ENCODE measurements around the gene BOC.

Gene BOC

DNA sequence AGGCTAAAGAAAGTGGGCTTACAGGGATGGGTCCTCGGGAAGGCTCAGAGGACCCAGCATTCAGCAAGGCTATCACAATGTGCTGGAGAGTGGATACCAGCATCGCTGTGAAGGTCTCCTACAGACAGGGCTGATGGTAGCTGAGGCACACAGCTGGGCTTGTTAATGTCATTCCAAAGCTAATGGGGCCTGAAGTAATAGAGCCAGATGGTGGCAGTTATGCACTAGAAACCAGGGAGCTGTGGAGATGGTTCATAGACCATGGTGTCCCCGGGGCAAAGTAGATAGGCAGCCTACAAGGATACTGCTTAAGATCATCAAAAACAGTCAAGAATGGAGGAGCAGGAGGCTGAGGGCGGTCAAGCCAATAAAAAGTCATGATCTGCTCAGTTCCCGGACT is 24.8 kb upstream of the BOC start:
- DNase-seq (ENCODE audit: low spot score), result no peak

DNA sequence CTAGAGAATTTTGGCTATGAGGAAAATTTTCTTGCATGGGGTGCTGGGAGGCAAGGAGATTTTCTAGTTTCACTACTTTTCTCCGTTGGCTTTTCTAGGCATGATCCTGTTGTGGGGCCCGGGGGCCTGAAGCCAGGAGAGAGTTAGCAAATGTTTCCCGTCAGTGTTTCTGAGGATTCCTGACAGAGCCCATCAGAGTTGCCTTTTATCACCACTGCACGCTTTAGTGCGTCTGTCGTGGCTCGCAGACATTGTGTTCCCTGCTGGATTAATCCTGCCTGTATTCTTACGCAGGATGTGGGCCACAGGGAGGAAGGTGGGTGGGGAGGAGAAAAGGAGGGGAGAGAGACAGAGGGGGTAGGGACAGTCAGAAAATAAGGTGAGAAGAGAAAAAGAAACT is 18.1 kb upstream of the BOC start:
- no peak for DNase-seq (ENCODE audit: low spot score)

DNA sequence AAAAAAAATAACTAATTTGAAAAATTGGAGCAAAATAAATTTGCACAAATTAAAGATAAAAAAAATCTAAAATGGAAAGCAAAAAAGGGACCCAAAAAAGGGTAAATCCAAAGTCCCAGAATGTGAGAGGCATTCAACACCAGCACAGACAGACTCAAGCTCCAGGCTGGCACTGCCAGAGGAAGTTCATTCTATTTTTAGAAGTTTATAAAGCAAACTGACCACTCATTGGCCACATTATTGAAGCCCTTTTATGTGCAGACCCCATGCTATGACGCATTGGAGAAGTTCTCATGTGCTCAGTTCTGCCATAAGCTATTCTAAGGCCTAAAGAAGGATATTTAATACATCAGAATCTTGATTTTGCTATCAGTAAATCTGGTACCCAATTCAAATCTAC is 17.6 kb upstream of the BOC start:
- DNase-seq (ENCODE audit: low spot score), result no peak

DNA sequence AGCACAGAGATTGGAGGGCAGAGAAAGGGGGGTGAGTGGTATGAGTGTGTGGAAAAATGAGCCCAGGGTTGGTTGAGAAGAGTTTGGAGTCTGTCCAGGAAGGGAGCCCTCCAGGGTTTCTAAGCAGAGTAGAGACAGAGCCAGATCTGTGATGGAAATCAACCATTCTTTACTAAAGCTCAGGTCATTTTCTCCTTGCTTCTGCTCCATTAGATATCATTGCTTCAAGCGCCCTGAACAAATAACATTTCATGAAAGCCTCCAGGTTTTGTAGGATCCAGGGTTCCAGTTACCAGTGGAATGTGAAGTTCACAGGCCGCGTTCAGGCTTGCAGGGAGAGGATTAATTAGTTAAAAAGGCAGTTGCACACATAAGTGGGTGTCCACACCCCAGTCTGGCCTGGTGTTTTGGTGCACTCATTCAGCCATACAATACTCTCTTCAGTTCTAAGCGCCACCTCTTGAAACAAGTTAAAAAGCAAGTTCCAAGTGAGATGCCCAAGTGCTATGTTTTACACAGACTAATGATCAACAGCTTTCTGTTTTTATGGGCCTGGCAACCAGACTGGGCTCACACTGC is 16.4 kb upstream of the BOC start:
- no peak for DNase-seq (ENCODE audit: low spot score)

DNA sequence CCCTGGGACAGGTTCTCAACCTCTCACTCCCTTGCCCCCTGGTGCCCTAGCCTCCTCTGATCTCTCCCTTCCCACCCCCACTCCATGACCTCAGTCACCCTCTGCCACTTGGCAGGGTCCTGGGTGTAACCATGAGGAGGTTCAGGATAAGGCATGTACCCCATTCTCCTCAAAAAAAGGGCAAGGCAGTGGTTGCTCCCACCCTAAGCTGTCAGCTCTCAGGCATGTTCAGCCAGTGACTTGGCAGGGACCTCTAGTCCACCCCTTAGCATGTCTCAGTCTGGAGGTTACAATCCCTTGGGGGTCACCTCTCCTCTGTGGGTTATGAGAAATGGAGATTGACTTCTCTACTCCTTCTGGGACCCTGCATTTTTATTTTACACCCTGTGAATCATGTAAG is 11.0 kb upstream of the BOC start:
- DNase-seq (ENCODE audit: low spot score), result no peak

DNA sequence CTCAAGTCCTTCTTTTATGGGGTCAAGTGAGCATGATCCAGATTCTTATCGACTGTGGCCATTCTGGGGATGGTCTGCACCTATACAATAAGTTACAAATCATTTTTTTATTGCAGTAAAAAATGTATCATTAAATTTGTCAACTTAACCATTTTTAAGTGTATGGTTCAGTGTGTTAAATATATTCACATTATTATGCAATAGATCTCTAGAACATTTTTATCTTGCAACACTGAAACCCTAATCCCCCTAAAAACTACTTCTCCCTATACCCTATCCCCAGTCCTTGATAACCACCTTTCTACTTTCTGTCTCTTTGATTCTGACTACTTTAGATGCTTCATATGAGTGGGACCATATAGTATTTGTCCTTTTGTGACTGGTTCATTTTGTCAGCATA is 10.4 kb upstream of the BOC start:
- DNase-seq (ENCODE audit: low spot score), result no peak

DNA sequence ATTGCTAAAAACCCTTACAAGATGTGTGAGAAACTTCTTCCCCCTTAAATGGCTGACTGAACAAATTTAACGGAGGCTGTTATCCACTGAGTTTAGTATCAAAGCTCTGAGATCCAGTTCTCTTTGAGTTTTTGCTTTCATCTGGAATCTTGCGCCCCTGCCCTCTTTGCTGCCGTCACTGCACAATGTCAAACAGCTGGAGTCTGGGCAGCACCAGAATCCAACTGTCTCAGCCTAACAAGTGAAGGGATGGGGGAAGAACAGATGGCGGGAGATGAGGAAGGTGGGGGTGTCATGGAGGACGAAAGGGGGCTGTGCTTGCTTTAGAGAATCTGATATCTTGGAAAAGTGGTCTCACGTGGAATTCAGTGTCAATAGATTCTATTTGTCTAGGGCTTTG is 7.0 kb upstream of the BOC start:
- no peak for DNase-seq (ENCODE audit: low spot score)

DNA sequence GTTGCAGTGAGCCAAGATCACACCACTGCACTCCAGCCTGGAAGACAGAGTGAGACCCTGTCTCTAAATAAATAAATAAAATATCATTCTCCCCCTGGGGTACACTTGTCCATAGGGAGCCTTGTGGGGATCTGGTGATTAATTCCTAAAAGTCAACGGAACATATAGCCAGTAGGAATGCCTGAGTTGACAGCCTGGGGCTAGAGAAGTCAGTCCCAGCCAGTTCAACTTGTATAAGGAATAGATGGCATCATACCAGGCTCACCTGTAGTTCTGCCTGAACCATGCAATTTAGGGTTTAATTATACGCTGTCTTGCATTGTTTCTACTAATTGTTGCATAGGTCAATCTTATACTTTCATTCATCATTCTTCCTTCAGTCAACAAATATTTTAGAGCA is 5.9 kb upstream of the BOC start:
- DNase-seq (ENCODE audit: low spot score), result no peak

DNA sequence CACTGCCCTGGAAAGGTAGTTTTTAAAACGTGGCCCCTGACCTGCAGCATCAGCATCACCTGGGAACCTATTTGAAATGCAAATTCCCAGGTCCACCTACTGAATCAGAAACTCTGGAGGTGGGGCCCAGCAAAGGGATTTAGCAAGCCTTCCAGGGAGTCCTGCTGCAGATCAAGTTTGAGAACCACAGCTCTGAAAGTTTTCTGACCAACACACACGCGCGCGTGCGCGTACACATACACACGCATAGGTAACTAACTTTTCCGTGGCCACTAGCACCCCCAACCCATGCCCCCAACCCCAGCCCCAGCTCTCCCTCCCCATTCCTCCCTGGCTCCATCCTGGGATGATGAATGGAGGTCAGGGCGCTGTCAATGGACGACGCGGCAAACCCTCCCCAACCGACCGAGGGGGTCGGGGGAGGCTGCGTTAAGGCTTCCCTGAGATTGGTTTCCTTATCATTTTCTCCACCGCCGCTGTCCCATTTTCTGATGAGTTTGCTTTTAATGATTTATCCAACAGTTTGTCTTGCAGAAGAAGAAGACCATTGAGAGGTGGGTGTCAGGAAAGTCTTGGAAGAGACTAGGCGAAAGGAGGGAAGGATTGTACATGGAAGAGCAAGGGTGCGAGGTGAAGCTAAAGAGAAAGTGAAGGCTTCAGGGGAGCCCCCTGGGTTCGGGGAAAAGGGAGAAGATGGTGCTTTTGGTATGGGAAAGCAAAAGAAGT is 590 bp upstream of the BOC start:
- peak; percentile 47 for DNase-seq (ENCODE audit: low spot score)

DNA sequence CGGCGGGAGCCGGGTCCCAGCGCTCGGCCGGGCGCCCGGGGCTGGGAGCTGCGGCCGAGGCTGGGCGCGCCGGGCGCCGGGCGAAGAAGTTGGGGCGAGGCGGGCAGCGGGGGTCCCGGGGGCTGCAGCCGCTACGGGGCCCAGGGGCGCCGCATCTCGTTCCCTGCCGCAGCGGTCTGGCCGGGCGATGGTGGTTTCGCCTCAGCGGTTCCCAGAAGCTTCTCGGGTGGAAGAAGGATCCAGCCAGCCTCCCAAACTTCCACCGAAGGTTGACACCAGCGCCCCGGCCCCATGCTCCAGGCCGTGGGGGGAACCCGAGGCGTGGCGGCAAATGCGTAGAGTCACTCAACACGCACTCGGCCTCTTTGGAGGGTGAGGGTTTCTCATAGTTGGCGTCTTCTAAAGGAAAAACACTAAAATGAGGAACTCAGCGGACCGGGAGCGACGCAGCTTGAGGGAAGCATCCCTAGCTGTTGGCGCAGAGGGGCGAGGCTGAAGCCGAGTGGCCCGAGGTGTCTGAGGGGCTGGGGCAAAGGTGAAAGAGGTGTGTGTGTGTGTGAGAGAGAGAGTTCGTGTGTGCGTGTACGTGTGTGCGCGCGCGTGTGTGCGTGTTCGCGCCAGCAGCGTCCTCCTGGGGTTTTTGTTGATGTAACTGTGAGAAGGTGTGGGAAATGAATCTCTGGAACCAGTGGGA is 940 bp downstream of the BOC start:
- peak; percentile 57 for DNase-seq (ENCODE audit: low spot score)

DNA sequence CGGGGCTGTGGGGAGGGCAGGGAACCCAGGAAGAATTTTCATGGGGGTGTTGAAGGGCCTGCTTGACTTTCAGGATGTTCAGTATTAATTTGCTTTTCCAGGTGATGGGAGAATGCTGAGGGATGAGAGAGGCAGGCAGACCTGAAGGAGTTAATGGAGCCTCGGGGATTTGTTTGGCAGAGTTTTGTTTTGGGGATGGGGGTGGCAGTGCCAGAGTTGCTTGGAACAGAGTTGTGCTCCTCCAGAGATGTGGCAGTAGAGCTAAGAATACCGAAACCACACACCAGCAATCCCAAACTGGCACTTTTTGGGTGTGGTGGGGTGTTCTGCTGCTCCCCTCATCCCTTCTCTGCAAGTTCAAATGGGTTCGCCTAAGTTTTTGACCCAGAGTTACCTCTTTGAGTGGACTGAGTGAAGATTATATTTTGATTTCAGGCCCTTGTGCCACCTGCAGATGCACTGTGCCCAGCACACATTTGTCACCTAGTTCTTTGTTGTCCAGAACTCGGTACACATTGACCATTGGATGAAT is 1.6 kb downstream of the BOC start:
- no peak for DNase-seq (ENCODE audit: low spot score)

DNA sequence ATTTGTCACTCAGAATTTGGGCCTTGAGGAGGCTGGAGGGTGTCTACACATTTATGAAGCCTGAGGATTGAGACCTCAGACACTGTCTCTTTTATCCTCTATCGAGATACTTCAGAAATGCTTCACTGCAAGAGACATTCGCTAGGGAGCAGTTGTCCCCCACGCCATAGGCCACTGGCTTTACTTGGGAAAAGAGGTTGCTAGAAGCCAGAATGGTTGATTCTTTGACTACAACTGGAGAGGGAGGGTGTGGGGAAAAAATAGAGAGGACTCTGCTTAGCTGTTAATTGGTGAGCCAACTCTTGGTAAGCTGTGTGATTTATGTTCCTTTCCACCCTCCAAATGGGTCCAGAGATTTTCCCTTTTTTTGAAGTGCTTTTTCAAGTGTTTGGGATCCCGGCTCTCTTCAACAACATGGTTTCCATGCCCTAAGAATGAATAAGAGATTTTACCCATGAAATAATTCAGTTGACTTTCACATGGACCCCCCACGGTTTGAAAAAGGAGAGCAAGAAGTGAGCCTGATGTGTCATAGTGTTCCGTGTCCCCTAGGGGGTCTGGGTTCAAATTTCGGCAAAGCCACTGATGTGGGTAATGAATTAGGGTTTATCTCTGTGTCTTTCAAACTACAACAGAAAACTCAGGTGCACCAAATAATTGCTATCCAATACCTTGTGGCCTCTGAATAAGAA is 2.7 kb downstream of the BOC start:
- DNase-seq (ENCODE audit: low spot score), result no peak

DNA sequence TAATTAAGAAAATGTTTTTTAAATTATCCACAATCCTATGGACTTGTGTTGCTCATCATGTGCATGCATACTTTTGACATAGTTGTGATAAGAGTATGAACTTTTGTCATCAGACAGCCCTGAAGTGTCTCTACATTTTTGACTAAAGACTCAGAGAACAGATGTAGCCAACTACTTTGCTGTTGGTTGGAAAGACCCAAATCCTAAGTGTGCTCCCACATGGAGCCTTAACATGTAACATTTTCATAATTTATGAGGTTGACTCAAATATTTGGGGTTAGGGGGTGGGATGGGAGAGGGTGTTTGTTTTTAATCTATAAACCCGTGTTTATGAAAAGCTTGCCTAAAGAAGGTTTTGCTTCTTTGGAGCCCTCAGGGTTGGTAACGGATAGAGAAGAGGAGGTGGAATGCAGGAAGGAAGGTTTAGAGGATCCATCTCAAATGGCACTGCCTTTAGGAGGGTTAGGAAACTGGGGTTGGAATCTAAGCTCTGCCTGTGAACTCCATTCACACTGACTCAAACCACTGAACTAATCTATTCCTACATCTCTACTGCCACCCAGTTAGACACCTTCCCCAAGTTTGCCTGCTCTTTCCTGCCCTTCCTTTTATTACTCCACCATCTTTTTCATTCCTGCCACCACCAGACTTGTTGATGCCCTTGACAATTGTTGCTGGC is 3.7 kb downstream of the BOC start:
- DNase-seq (ENCODE audit: low spot score), result peak; percentile 61

DNA sequence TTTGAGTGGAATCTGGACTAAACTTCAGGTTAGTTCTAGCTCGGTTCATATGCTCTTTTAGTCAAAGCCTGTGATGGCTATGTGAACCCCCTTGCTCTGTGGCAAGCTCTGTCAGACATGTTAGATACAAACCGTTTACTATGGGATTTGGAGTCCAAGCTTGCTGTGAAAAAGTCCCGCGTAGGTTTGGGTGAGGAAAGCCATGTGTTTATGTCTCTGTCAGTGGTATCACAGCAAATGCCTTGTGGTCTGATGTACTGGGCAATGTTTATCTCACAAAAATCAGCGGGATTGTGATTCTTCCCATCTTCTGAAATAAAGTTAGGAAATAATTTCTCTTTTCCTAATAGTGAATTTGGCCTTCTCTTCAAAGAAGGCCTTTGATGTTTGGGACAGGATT is 5.0 kb downstream of the BOC start:
- DNase-seq (ENCODE audit: low spot score), result no peak

DNA sequence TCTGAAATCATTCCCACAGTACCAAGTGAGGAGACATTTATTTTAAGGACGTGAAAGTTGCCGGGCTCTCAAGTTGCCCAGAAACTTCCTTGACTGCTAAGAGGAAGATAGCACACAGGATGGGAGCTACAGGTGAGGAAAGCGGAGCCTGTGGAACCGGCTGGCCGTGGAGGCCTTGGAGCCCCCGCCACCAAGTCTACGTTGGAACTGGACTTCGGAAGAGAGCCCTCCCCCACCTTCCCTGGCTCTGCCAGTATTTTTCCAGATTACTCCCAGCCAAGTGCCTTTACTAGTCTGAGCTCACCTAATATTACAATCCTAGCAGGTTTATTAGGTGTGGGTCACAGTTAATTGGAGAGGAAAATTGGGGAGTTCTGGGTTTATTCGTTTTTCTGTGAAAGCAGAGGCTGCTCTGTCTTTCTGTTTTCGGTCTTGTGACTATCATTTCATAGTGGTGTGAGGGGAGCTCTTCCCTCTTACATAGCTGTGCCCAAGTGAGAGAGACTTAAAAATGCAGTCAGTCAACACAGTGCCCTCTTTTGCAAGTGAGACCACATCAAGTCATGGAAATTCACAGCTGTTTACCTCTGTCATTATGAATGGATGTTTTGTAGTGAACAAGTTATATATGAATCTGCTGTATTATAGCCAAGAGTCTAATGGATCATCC is 6.8 kb downstream of the BOC start:
- DNase-seq (ENCODE audit: low spot score), result no peak

DNA sequence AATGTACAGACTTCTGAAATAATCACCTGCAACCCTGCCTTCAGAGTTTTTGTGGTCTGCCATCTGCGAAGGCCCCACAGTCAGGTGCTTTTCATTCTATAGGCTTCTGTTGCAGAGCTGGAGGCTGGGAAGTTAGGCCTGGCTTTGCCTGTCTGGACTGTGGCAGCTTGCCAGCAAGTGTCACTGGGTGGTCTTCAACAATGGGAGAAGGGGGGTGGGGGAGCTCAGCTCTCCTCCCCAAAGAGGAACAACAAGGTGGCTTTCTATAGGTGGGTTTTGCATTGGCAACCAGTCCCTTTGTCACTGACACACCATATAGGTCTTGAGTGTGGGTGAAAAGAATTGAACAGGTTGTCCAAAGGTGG is 7.3 kb downstream of the BOC start:
- DNase-seq (ENCODE audit: low spot score), result no peak

DNA sequence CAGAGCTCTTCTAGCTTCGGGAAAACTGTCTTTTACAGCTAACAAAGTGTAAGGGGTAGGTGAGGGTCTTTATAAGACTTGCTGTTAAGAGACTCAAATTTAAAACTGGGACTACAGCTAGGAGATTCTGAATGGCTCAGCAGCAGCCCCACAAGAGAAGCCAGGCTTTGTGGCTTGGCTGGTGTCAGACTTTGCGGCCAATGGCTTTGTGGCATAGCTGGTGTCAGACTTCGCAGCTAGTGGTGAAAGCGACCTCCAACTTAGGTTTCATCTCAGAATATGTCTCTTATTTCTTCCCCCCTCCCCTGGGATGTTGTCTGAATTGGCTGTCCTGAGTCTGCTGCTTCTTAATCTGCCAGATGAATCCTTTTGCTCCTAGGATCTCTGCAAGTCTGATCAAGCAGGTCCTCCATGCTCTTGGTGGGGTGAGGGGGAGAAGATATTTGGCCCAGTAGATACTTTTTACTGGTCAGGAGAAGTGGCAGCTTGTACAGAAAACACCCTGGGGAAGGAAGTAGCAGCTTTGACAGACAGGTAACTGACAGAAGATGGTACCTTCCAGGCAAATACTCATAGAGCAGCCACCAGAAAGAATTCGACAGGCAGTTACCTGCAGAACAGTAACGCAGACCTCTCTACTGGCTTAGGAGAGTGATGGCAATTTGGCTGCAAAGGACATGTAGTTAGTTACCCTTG is 8.4 kb downstream of the BOC start:
- no peak for DNase-seq (ENCODE audit: low spot score)

DNA sequence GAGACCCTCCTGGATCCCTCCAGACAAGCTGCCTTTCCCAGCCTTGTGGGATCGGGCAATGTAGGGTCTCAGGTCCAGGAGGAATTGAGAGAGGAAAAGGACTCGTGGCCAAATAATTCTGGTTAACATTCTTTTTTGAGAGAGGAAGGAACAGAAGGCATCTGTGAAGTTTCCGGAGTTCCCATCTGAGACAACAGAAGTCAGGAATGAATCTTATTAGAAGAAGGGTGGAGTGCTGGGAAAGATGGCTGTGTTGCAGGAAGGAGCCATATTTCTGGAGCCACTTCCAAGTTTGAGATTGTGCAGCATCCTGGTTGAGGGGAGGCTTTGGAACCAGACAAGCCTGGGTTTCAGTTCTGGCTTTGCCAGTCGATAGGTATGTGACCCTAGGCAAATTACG is 9.4 kb downstream of the BOC start:
- DNase-seq (ENCODE audit: low spot score), result no peak

DNA sequence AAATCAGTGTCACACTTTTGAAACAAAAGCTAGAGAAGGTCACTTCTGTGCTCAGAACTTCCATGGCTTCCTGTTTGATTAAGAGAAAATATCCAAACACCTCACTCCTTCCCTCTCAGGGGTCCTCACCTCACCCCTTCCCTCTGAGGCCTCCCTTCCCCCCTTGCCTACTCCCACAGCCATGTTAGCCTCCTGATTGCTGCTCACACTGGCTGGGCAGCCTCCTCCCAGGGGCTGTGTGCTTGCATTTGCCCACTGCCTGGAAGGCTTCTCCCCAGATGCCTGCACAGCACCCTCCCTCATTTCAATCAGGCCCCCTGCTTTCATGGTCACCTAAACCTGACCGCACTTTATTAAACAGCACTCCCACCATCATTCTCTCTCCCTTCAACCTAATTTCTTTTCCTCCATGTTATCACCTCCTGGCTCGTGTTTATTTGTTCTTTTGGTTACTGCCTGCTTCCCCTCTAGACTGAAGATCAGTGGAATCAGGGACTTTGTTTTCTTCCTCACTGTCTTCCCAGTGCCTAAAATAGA is 10.4 kb downstream of the BOC start:
- no peak for DNase-seq (ENCODE audit: low spot score)

DNA sequence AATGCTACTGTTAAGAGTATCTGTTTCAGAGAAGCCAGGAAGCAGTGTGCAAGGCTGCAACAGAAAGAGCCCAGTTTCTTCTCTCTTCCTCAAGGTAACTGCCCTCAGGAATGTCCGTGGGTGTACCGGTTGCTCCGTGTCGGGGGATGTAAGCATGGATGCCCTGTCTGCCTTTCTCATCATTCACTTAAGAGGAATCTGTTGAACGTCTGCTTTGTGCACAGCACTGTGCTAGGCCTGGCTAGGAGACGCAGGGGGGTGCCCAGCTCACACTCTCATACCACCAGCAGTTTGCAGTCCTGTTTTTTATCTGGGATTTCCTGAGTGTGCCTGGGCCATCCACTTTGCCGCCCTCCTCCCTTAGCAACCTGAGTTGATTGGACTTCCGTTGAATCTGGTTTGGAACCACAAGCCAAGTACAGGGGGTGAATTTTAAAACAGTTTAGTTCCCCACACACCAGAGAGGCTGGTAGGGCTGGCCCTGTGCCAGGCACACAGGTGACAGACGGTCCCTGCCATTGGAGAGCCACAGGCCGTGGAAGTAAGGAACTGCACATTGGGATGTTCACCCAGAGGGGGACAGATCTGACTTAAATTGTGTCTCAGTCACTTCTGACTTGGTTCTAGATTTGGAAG is 11.2 kb downstream of the BOC start:
- no peak for DNase-seq (ENCODE audit: low spot score)
